GM18909 (cell line): ENCODE data around the gene H6PD.
A peak's percentile ranks its signal among the peaks of the same experiment; 100 is the strongest.

Experiments used
- ATAC-seq: cut with Tn5 transposase; IDR thresholded peaks from one replicate; pipeline ENCODE4 v1.9.1; 2021; ENCODE audit warnings: mild to moderate bottlenecking; ENCODE audit not compliant: unreplicated experiment, poor library complexity

The H6PD gene

GRCh38 chr1:9271861-9272595 is 37.5 kb downstream of the H6PD start:
- no peak for ATAC-seq

- ATAC-seq, result no peak
These were observed 38.6 kb downstream of the H6PD start for GRCh38 chr1:9273177-9273576.

GRCh38 chr1:9275161-9275560 is 40.6 kb downstream of the H6PD start:
- peak; percentile 8 for ATAC-seq

GRCh38 chr1:9275567-9276034 is 41.0 kb downstream of the H6PD start:
- peak; percentile 91 for ATAC-seq

- ATAC-seq, result no peak
These were observed 43.5 kb downstream of the H6PD start for GRCh38 chr1:9278116-9278515.

- no peak for ATAC-seq
These were observed 44.1 kb downstream of the H6PD start for GRCh38 chr1:9278585-9279153.

GRCh38 chr1:9279172-9279840 is 44.7 kb downstream of the H6PD start:
- ATAC-seq, result no peak

- no peak for ATAC-seq
These were observed 45.7 kb downstream of the H6PD start for GRCh38 chr1:9280015-9280860.

- no peak for ATAC-seq
These were observed 46.7 kb downstream of the H6PD start for GRCh38 chr1:9281071-9281827.

GRCh38 chr1:9281908-9282695 is 47.5 kb downstream of the H6PD start:
- ATAC-seq, result no peak

GRCh38 chr1:9282696-9282955 is 48.1 kb downstream of the H6PD start:
- ATAC-seq, result no peak

- ATAC-seq, result no peak
These were observed 49.5 kb downstream of the H6PD start for GRCh38 chr1:9284061-9284460.

GRCh38 chr1:9286556-9286955 is 52.0 kb downstream of the H6PD start:
- no peak for ATAC-seq

GRCh38 chr1:9289090-9289534 is 54.5 kb downstream of the H6PD start:
- ATAC-seq, result no peak

- ATAC-seq, result no peak
These were observed 55.3 kb downstream of the H6PD start for GRCh38 chr1:9289711-9290485.

- no peak for ATAC-seq
These were observed 57.4 kb downstream of the H6PD start for GRCh38 chr1:9291914-9292360.

- no peak for ATAC-seq
These were observed 58.0 kb downstream of the H6PD start, which contains the start of gene SPSB1 for GRCh38 chr1:9292361-9293240. SPSB1 (plus strand) TSS chr1:9292894; CDS start chr1:9355892, 62,998 bp downstream.

- no peak for ATAC-seq
These were observed 58.6 kb downstream of the H6PD start for GRCh38 chr1:9293241-9293532.
